GM19463 (cell line): ENCODE results near the gene TNFRSF8.
"Not testable (repeated sequence)": the region's sequence is repeated elsewhere in the genome, so short reads cannot be mapped to it uniquely, and the experiment has no call there.

Source experiments
- ATAC-seq: cut with Tn5 transposase; IDR thresholded peaks from one replicate; pipeline ENCODE4 v1.9.1; 2021; ENCODE audit warnings: mild to moderate bottlenecking, moderate library complexity; ENCODE audit not compliant: unreplicated experiment

The TNFRSF8 gene

GRCh38 chr1:12063141-12064072 is at the start of gene TNFRSF8:
TSS of gene TNFRSF8 (plus strand) at chr1:12063303. CDS start at chr1:12063599, 296 bp downstream.
- no peak for ATAC-seq

GRCh38 chr1:12014141-12014991 is 48.7 kb upstream of the TNFRSF8 start:
- ATAC-seq: no peak

GRCh38 chr1:12015001-12015491 is 48.1 kb upstream of the TNFRSF8 start:
- ATAC-seq: no peak

GRCh38 chr1:12015499-12015898 is 47.6 kb upstream of the TNFRSF8 start:
- ATAC-seq: no peak

GRCh38 chr1:12016182-12016581 is 46.9 kb upstream of the TNFRSF8 start:
- ATAC-seq: no peak

- ATAC-seq: no peak
Observed at GRCh38 chr1:12019858-12020509, 43.1 kb upstream of the TNFRSF8 start.

GRCh38 chr1:12021616-12022015 is 41.5 kb upstream of the TNFRSF8 start:
- no peak for ATAC-seq

GRCh38 chr1:12022036-12022435 is 41.1 kb upstream of the TNFRSF8 start:
- ATAC-seq: no peak

- no peak for ATAC-seq
Observed at GRCh38 chr1:12026586-12026985, 36.5 kb upstream of the TNFRSF8 start.

GRCh38 chr1:12028248-12028647 is 34.9 kb upstream of the TNFRSF8 start:
- no peak for ATAC-seq

- ATAC-seq: no peak
Observed at GRCh38 chr1:12028957-12029511, 34.1 kb upstream of the TNFRSF8 start.

GRCh38 chr1:12029720-12030339 is 33.3 kb upstream of the TNFRSF8 start:
- no peak for ATAC-seq

GRCh38 chr1:12031039-12031980 is 31.8 kb upstream of the TNFRSF8 start:
- ATAC-seq: no peak

- ATAC-seq: no peak
Observed at GRCh38 chr1:12032161-12032621, 30.9 kb upstream of the TNFRSF8 start.

- ATAC-seq: not testable (repeated sequence)
Observed at GRCh38 chr1:12033441-12033840, 29.7 kb upstream of the TNFRSF8 start.

GRCh38 chr1:12034381-12034801 is 28.7 kb upstream of the TNFRSF8 start:
- no peak for ATAC-seq

- ATAC-seq: no peak
Observed at GRCh38 chr1:12035312-12035711, 27.8 kb upstream of the TNFRSF8 start.

- ATAC-seq: no peak
Observed at GRCh38 chr1:12037486-12038355, 25.4 kb upstream of the TNFRSF8 start.
